Activated naive CD8-positive, alpha-beta T cell treated with anti-CD3 and anti-CD28 coated beads for 36 hours (primary cell): ENCODE results near the gene ICOS. TPM values are rescaled to one million over a fixed set of nuclear protein-coding genes. Genes with fewer than 3 reads are reported as not detected.
"Not testable (repeated sequence)": the region's sequence is repeated elsewhere in the genome, so short reads cannot be mapped to it uniquely, and the experiment has no call there.

Experiments
- DNase-seq: peaks from one replicate; pipeline ENCODE4 v3.0.0; 2021
- H3K27ac Mint-ChIP-seq: one replicate; pipeline ENCODE4 v1.8.0; 2022; ENCODE audit warnings: mild to moderate bottlenecking, moderate library complexity, mixed read lengths
- H3K27me3 Mint-ChIP-seq: one replicate; pipeline ENCODE4 v1.8.0; 2022; ENCODE audit warnings: mild to moderate bottlenecking, mixed read lengths
- H3K36me3 Mint-ChIP-seq: one replicate; pipeline ENCODE4 v1.8.0; 2021; ENCODE audit warnings: mild to moderate bottlenecking, mixed read lengths
- H3K4me1 Mint-ChIP-seq: one replicate; pipeline ENCODE4 v1.8.0; 2021; ENCODE audit warnings: mixed read lengths
- H3K4me3 Mint-ChIP-seq: one replicate; pipeline ENCODE4 v1.8.0; 2022; ENCODE audit warnings: mild to moderate bottlenecking, moderate library complexity, mixed read lengths
- H3K9me3 Mint-ChIP-seq: one replicate; pipeline ENCODE4 v1.8.0; 2022; ENCODE audit warnings: mixed read lengths
- total RNA-seq, 2 experiments: library from RNA; stranded (reverse); gene quantifications; one replicate each; pipeline ENCODE4 v1.2.3, GENCODE V29; 2021

The ICOS gene
- total RNA-seq, 2 experiments from 2014 or later, result 99.2 to 101 TPM

- H3K9me3 Mint-ChIP-seq, result peaks cover 9% of the 10 kb centered on the region
- H3K27me3 Mint-ChIP-seq, result no peaks in the 10 kb centered on the region
These were observed 45.7 kb downstream of the ICOS start for GRCh38 chr2:203982276-203982675.

DNA sequence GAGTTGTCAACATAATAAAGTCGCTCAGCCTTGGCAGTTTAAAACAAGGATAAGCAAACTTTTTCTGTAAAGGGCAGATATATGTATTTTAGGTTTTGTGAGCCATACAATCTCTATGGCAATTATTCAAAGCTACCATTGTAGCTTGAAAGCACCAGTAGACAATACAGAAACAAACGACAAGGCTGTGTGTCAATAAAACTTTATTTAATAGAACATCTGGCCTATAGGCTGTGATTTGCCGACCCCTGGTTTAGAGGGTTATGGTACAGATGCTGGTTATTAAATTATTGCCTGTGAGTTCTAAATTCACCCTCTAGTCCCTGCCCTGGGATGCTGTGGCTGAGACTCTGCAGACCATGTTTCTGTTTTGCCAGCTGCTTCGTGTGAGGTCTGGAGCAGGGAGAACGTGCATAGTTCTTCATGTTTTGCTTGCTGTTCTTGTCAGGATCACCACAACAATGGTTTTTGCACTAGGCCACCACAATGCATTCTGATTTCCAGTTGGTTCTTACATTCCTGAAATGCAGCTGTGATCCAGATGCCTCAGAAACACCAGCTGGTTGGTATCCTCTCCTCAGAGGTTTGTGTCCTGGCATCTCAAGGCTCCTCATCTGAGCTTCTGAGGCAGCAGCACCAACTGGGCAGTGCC lies 46.6 kb downstream of the ICOS start:
- Mint-ChIP-seq H3K27me3 (no peaks in the 10 kb centered on the region), H3K36me3 (no peaks in the 10 kb centered on the region), H3K4me3 (no peak overlapping the region), H3K27ac (no peak overlapping the region), H3K9me3 (peaks cover 9% of the 10 kb centered on the region), H3K4me1 (peaks cover 20% of the 10 kb centered on the region)
- no peak for DNase-seq

More at GRCh38 chr2:203982276-203982675, 45.7 kb downstream of the ICOS start:
- Mint-ChIP-seq H3K27ac (no peak overlapping the region), H3K4me3 (no peak overlapping the region), H3K4me1 (peaks cover 14% of the 10 kb centered on the region), H3K36me3 (no peaks in the 10 kb centered on the region)
- no peak for DNase-seq

DNA sequence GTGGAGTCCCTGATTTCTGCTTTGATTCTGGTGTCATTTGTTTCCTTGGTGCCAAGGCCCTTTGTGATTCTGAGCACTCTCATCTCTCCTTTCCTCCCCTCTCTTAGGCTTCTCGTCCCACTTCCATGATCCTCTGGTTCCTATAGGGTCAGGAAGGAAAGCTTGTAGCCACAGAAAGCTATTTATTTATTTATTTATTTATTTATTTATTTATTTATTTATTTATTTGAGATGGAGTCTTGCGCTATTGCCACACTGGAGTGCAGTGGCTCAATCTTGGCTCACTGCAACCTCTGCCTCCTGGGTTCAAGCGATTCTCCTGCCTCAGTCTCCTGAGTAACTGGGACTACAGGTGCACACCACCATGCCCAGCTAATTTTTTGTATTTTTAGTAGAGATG lies 49.4 kb downstream of the ICOS start:
- not testable (repeated sequence) for H3K4me3 Mint-ChIP-seq, H3K27me3 Mint-ChIP-seq, H3K27ac Mint-ChIP-seq, H3K36me3 Mint-ChIP-seq, DNase-seq
- Mint-ChIP-seq H3K4me1 (peaks cover 34% of the 10 kb centered on the region), H3K9me3 (peaks cover 11% of the 10 kb centered on the region)

DNA sequence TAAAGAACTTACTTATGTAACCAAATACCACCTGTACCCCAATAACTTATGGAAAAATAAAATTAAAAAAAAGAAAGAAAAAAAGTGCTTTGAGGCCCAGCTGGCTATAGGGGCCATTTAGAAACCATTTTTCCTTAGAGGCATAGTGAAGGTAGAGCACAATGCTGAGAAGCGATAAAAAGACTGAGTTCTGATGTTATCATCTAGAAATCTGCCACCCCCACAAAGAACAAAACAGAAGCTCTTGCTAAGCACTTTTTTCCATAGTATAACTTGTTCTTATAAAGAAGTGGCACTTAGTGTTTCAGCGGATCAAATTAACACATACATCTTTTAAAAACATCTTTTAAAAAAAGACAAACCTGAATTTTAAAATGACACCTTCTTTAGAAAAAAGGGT lies 51.4 kb downstream of the ICOS start:
- no peak overlapping the region for H3K4me3 Mint-ChIP-seq
- H3K4me1 Mint-ChIP-seq, result peaks cover 31% of the 10 kb centered on the region
- no peak for DNase-seq
- peaks cover 3% of the 10 kb centered on the region for H3K36me3 Mint-ChIP-seq
- H3K9me3 Mint-ChIP-seq, result peaks cover 3% of the 10 kb centered on the region
- H3K27ac Mint-ChIP-seq, result peak overlapping the region; percentile 72
- H3K27me3 Mint-ChIP-seq, result no peaks in the 10 kb centered on the region

GRCh38 chr2:203988500-203989260 lies 52.1 kb downstream of the ICOS start:
- Mint-ChIP-seq H3K36me3 (peaks cover 3% of the 10 kb centered on the region), H3K9me3 (peaks cover 3% of the 10 kb centered on the region), H3K4me3 (peak overlapping the region; percentile 30), H3K27ac (peak overlapping the region; percentile 72), H3K4me1 (peaks cover 31% of the 10 kb centered on the region), H3K27me3 (no peaks in the 10 kb centered on the region)
- DNase-seq, result no peak

DNA sequence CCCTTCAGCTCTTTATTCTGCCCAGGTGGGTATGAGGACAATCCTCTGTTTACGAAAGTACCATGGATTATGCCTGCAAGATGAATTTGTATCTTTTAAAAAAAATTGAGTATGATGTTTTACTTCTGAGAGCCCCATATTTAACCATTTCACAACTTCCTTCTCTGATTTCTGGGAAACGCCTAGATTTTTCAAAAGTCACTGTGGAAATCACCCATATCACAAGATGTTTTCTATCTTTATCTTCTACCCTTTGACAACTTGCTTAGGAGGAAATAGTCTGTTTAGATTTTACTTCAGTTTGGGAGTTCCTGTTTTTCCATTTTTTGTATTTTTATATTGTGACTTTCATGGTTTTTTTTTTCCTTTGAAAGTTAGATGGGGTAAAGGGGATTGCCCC lies 53.0 kb downstream of the ICOS start:
- H3K9me3 Mint-ChIP-seq, result peaks cover 3% of the 10 kb centered on the region
- no peak for DNase-seq
- H3K4me1 Mint-ChIP-seq, result peaks cover 34% of the 10 kb centered on the region
- no peaks in the 10 kb centered on the region for H3K27me3 Mint-ChIP-seq
- peaks cover 3% of the 10 kb centered on the region for H3K36me3 Mint-ChIP-seq
- no peak overlapping the region for H3K4me3 Mint-ChIP-seq
- H3K27ac Mint-ChIP-seq, result peak overlapping the region; percentile 50

GRCh38 chr2:203992509-203992908 lies 55.9 kb downstream of the ICOS start:
- peaks cover 5% of the 10 kb centered on the region for H3K9me3 Mint-ChIP-seq
- no peaks in the 10 kb centered on the region for H3K27me3 Mint-ChIP-seq
- H3K4me1 Mint-ChIP-seq, result peaks cover 34% of the 10 kb centered on the region
- no peak overlapping the region for H3K4me3 Mint-ChIP-seq
- peaks cover 8% of the 10 kb centered on the region for H3K36me3 Mint-ChIP-seq
- no peak overlapping the region for H3K27ac Mint-ChIP-seq
- no peak for DNase-seq

DNA sequence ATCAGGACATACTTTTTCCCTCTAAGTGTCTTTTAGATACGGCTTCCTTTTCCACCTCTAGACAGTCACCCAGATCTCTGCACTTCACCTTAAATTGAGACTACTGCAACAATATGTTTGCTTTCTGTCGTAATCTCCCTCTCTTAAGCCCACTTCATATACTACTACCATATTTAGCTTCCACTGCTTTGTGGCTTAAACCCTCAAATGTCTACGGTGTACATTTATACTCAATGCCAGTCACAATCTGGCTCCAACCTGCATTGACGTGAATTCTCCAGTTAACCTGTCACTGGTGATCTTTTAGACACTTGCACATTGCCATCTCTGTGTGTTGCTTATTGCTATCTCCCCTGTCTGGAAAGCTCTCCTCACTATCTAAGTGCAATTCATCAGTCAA lies 56.4 kb downstream of the ICOS start:
- peaks cover 5% of the 10 kb centered on the region for H3K9me3 Mint-ChIP-seq
- H3K36me3 Mint-ChIP-seq, result peaks cover 8% of the 10 kb centered on the region
- no peaks in the 10 kb centered on the region for H3K27me3 Mint-ChIP-seq
- H3K4me3 Mint-ChIP-seq, result no peak overlapping the region
- H3K27ac Mint-ChIP-seq, result no peak overlapping the region
- H3K4me1 Mint-ChIP-seq, result peaks cover 36% of the 10 kb centered on the region
- no peak for DNase-seq

DNA sequence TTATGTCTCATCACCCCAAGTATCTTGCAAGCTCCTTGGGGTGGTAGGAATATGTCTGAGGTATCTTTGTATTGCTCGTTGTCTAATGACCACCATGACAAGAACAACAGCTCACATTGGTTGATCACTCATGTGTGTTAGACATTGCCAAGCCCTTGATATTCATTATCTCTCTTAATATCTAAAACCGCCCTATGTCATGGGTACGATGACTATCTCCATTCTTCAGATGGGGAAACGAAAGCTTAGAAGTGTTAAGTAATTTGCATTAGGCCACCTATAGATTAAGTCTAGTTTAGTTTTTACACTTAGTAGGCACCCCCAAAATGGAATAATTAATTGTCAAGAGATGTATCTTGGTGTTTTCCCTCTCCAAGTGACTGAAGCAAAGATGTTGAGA lies 57.0 kb downstream of the ICOS start:
- Mint-ChIP-seq H3K9me3 (peaks cover 5% of the 10 kb centered on the region), H3K27me3 (no peaks in the 10 kb centered on the region), H3K4me3 (no peak overlapping the region), H3K4me1 (peaks cover 38% of the 10 kb centered on the region), H3K36me3 (peaks cover 8% of the 10 kb centered on the region), H3K27ac (no peak overlapping the region)
- no peak for DNase-seq

- peaks cover 7% of the 10 kb centered on the region for H3K36me3 Mint-ChIP-seq
- no peak for DNase-seq
- no peaks in the 10 kb centered on the region for H3K27me3 Mint-ChIP-seq
- peaks cover 5% of the 10 kb centered on the region for H3K9me3 Mint-ChIP-seq
- H3K27ac Mint-ChIP-seq, result peak overlapping the region; percentile 5
- H3K4me1 Mint-ChIP-seq, result peaks cover 39% of the 10 kb centered on the region
- no peak overlapping the region for H3K4me3 Mint-ChIP-seq
These were observed 58.2 kb downstream of the ICOS start for GRCh38 chr2:203994735-203995134.

GRCh38 chr2:203996692-203997091 lies 60.1 kb downstream of the ICOS start:
- peaks cover 8% of the 10 kb centered on the region for H3K36me3 Mint-ChIP-seq
- DNase-seq, result no peak
- no peak overlapping the region for H3K4me3 Mint-ChIP-seq
- peaks cover 54% of the 10 kb centered on the region for H3K4me1 Mint-ChIP-seq
- H3K9me3 Mint-ChIP-seq, result peaks cover 3% of the 10 kb centered on the region
- no peaks in the 10 kb centered on the region for H3K27me3 Mint-ChIP-seq
- H3K27ac Mint-ChIP-seq, result peak overlapping the region; percentile 69

- peak overlapping the region; percentile 69 for H3K27ac Mint-ChIP-seq
- H3K36me3 Mint-ChIP-seq, result peaks cover 14% of the 10 kb centered on the region
- peaks cover 60% of the 10 kb centered on the region for H3K4me1 Mint-ChIP-seq
- DNase-seq, result no peak
- peak overlapping the region; percentile 11 for H3K4me3 Mint-ChIP-seq
- H3K9me3 Mint-ChIP-seq, result peaks cover 10% of the 10 kb centered on the region
- H3K27me3 Mint-ChIP-seq, result no peaks in the 10 kb centered on the region
These were observed 60.9 kb downstream of the ICOS start for GRCh38 chr2:203997481-203997880.

- Mint-ChIP-seq H3K9me3 (peaks cover 10% of the 10 kb centered on the region), H3K27me3 (no peaks in the 10 kb centered on the region), H3K4me3 (peak overlapping the region; percentile 11), H3K27ac (peak overlapping the region; percentile 69), H3K36me3 (peaks cover 14% of the 10 kb centered on the region), H3K4me1 (peaks cover 66% of the 10 kb centered on the region)
- DNase-seq, result no peak
These were observed 61.6 kb downstream of the ICOS start for GRCh38 chr2:203997980-203998809.

- DNase-seq, result no peak
- Mint-ChIP-seq H3K27me3 (no peaks in the 10 kb centered on the region), H3K27ac (no peak overlapping the region), H3K4me1 (peaks cover 77% of the 10 kb centered on the region), H3K36me3 (peaks cover 18% of the 10 kb centered on the region), H3K4me3 (no peak overlapping the region), H3K9me3 (peaks cover 21% of the 10 kb centered on the region)
These were observed 63.3 kb downstream of the ICOS start for GRCh38 chr2:203999835-204000234.

GRCh38 chr2:204000446-204000845 lies 63.9 kb downstream of the ICOS start:
- peaks cover 19% of the 10 kb centered on the region for H3K9me3 Mint-ChIP-seq
- no peaks in the 10 kb centered on the region for H3K27me3 Mint-ChIP-seq
- DNase-seq, result no peak
- H3K27ac Mint-ChIP-seq, result no peak overlapping the region
- H3K36me3 Mint-ChIP-seq, result peaks cover 19% of the 10 kb centered on the region
- H3K4me3 Mint-ChIP-seq, result no peak overlapping the region
- H3K4me1 Mint-ChIP-seq, result peaks cover 80% of the 10 kb centered on the region
